GM19324 (cell line): ENCODE measurements around the gene RASSF8.
A peak's percentile ranks its signal among the peaks of the same experiment; 100 is the strongest.

ENCODE experiments used
- ATAC-seq: cut with Tn5 transposase; IDR thresholded peaks from one replicate; pipeline ENCODE4 v1.9.1; 2021; ENCODE audit warnings: mild to moderate bottlenecking, moderate library complexity; ENCODE audit not compliant: unreplicated experiment, low FRiP score

RASSF8 gene

GRCh38 chr12:26097046-26097878, 138.8 kb downstream of the RASSF8 start:
- ATAC-seq: no peak

- ATAC-seq: no peak
These were observed 142.3 kb downstream of the RASSF8 start for GRCh38 chr12:26100666-26101349.

- ATAC-seq: no peak
These were observed 142.9 kb downstream of the RASSF8 start for GRCh38 chr12:26101350-26101734.

- no peak for ATAC-seq
These were observed 143.3 kb downstream of the RASSF8 start for GRCh38 chr12:26101763-26102162.

- ATAC-seq: no peak
These were observed 144.5 kb downstream of the RASSF8 start for GRCh38 chr12:26102953-26103352.

GRCh38 chr12:26106347-26106746, 147.9 kb downstream of the RASSF8 start:
- ATAC-seq: no peak

- ATAC-seq: no peak
These were observed 150.4 kb downstream of the RASSF8 start for GRCh38 chr12:26108915-26109314.

GRCh38 chr12:26109343-26109881, 150.9 kb downstream of the RASSF8 start:
- no peak for ATAC-seq

- ATAC-seq: no peak
These were observed 153.8 kb downstream of the RASSF8 start for GRCh38 chr12:26112232-26112631.

- no peak for ATAC-seq
These were observed 154.2 kb downstream of the RASSF8 start for GRCh38 chr12:26112703-26113147.

GRCh38 chr12:26113181-26113654, 154.7 kb downstream of the RASSF8 start:
- no peak for ATAC-seq

GRCh38 chr12:26113853-26114719, 155.6 kb downstream of the RASSF8 start:
- peak; percentile 84 for ATAC-seq

- no peak for ATAC-seq
These were observed 156.4 kb downstream of the RASSF8 start for GRCh38 chr12:26114720-26115401.

GRCh38 chr12:26116829-26117715, 158.6 kb downstream of the RASSF8 start:
- ATAC-seq: no peak

GRCh38 chr12:26118308-26118707, 159.8 kb downstream of the RASSF8 start:
- ATAC-seq: no peak

- no peak for ATAC-seq
These were observed 161.0 kb downstream of the RASSF8 start for GRCh38 chr12:26119391-26119989.

- ATAC-seq: no peak
These were observed 162.2 kb downstream of the RASSF8 start for GRCh38 chr12:26120561-26121274.
